Gastrocnemius medialis (tissue), 4 donors: ENCODE measurements around the gene FCN2.

Experiments
- POLR2A ChIP-seq, 2 donors: fragments of 450-650 bp; IDR thresholded peaks; one replicate each; pipeline ENCODE4 v1.6.1; 2017; ENCODE audit warnings: antibody characterized with exemption in 2 of 2, mild to moderate bottlenecking in 2 of 2, moderate library complexity in 2 of 2
- TF ChIP-seq, protein P1 (sequence below), 5 experiments: fragments of 450-650 bp in 3 of 5; fragments of 200-600 bp in 2 of 5; sonication (generic) in 2 of 5; IDR thresholded peaks in 4 of 5; conservative IDR thresholded peaks in 1 of 5; 1 replicate in 4 of 5; 2 replicates in 1 of 5; pipeline ENCODE4 v1.5.1; 2016 to 2019; ENCODE audit warnings: antibody characterized with exemption in 5 of 5, mild to moderate bottlenecking in 3 of 5, moderate library complexity in 3 of 5

DNA sequence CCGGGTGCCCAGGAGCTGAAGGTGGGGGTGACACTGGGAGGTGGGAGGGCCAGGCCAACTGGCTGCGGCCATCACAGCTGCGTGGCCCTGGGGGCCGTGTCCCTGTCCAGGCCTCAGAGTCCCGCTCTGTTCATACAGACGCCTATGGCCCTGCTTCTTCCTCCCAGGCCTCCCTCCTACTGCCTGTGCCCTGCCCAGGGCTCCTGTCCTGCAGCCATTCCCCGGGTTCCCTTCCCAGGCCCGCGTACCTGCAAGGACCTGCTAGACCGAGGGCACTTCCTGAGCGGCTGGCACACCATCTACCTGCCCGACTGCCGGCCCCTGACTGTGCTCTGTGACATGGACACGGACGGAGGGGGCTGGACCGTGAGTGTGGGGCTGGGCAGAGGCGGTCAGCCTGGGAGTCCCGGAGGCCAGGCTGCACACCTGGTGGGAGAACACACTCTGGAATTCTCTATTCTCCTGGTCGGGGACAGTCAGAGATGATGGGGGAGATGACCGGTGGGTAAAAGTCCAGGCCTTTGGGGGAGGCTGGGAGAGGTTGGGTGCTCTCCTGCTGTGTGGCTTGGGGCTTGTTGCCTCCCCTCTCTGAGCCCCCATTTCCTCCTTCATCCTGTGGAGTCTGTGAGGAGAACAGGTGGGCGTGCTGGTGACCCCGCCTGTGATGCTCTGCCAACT lies 4.5 kb downstream of the FCN2 start:
- TF ChIP-seq POLR2A (IDR thresholded peaks at IDR 0.05): no peak
- TF ChIP-seq, protein P1, sequence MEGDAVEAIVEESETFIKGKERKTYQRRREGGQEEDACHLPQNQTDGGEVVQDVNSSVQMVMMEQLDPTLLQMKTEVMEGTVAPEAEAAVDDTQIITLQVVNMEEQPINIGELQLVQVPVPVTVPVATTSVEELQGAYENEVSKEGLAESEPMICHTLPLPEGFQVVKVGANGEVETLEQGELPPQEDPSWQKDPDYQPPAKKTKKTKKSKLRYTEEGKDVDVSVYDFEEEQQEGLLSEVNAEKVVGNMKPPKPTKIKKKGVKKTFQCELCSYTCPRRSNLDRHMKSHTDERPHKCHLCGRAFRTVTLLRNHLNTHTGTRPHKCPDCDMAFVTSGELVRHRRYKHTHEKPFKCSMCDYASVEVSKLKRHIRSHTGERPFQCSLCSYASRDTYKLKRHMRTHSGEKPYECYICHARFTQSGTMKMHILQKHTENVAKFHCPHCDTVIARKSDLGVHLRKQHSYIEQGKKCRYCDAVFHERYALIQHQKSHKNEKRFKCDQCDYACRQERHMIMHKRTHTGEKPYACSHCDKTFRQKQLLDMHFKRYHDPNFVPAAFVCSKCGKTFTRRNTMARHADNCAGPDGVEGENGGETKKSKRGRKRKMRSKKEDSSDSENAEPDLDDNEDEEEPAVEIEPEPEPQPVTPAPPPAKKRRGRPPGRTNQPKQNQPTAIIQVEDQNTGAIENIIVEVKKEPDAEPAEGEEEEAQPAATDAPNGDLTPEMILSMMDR (IDR thresholded peaks at IDR 0.05 in 4 of 5, conservative IDR thresholded peaks at IDR 0.05 in 1 of 5): no peak
